ENCODE data around the gene SLC6A4.

- TF ChIP-seq, protein P1, sequence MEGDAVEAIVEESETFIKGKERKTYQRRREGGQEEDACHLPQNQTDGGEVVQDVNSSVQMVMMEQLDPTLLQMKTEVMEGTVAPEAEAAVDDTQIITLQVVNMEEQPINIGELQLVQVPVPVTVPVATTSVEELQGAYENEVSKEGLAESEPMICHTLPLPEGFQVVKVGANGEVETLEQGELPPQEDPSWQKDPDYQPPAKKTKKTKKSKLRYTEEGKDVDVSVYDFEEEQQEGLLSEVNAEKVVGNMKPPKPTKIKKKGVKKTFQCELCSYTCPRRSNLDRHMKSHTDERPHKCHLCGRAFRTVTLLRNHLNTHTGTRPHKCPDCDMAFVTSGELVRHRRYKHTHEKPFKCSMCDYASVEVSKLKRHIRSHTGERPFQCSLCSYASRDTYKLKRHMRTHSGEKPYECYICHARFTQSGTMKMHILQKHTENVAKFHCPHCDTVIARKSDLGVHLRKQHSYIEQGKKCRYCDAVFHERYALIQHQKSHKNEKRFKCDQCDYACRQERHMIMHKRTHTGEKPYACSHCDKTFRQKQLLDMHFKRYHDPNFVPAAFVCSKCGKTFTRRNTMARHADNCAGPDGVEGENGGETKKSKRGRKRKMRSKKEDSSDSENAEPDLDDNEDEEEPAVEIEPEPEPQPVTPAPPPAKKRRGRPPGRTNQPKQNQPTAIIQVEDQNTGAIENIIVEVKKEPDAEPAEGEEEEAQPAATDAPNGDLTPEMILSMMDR (IDR thresholded peaks at IDR 0.05), result no peak
- no peak for TF ChIP-seq POLR2A (IDR thresholded peaks at IDR 0.05; ENCODE audit: low read depth)
These were observed 39.0 kb downstream of the SLC6A4 start for GRCh38 chr17:30196504-30196903.
